Measurements from ENCODE around the gene OR2H2.

OR2H2 gene

GRCh38 chr6:29557320-29557719 lies 27.6 kb upstream of the OR2H2 start:
- no peak for TF ChIP-seq CTCF (IDR thresholded peaks at IDR 0.05; ENCODE audit: low read depth, low read length)
- no peak overlapping the region for H3K4me3 ChIP-seq (replicated peaks in 1 of 2; ENCODE audit: low read depth in 2 of 2, low read length in 2 of 2)
- no peak for DNase-seq (ENCODE audit: low read depth in 2 of 2)

- no peak overlapping the region for H3K4me3 ChIP-seq (replicated peaks in 1 of 2; ENCODE audit: low read depth in 2 of 2, low read length in 2 of 2)
- no peak for DNase-seq (ENCODE audit: low read depth in 2 of 2)
- no peak for TF ChIP-seq CTCF (IDR thresholded peaks at IDR 0.05; ENCODE audit: low read depth, low read length)
Measured at GRCh38 chr6:29558439-29559079, 26.4 kb upstream of the OR2H2 start.

- H3K4me3 ChIP-seq (replicated peaks in 1 of 2; ENCODE audit: low read depth in 2 of 2, low read length in 2 of 2): no peak within 1 kb of the TSS
- no peak for TF ChIP-seq CTCF (IDR thresholded peaks at IDR 0.05; ENCODE audit: low read depth, low read length)
- no peak for DNase-seq (ENCODE audit: low read depth in 2 of 2)
Measured at GRCh38 chr6:29559524-29560287, 25.2 kb upstream of the OR2H2 start, which contains the start of gene UBD. UBD (minus strand) TSS chr6:29559732; CDS start chr6:29559701, 31 bp downstream.

GRCh38 chr6:29561091-29561490 lies 23.8 kb upstream of the OR2H2 start:
- TF ChIP-seq CTCF (IDR thresholded peaks at IDR 0.05; ENCODE audit: low read depth, low read length): no peak

GRCh38 chr6:29561606-29562181 lies 23.2 kb upstream of the OR2H2 start:
- no peak overlapping the region for H3K4me3 ChIP-seq (replicated peaks in 1 of 2; ENCODE audit: low read depth in 2 of 2, low read length in 2 of 2)
- no peak for TF ChIP-seq CTCF (IDR thresholded peaks at IDR 0.05; ENCODE audit: low read depth, low read length)
- no peak for DNase-seq (ENCODE audit: low read depth in 2 of 2)

More at GRCh38 chr6:29561091-29561490, 23.8 kb upstream of the OR2H2 start:
- no peak overlapping the region for H3K4me3 ChIP-seq (replicated peaks in 1 of 2; ENCODE audit: low read depth in 2 of 2, low read length in 2 of 2)
- no peak for DNase-seq (ENCODE audit: low read depth in 2 of 2)

- no peak overlapping the region for H3K4me3 ChIP-seq (replicated peaks in 1 of 2; ENCODE audit: low read depth in 2 of 2, low read length in 2 of 2)
- DNase-seq (ENCODE audit: low read depth in 2 of 2): no peak
- TF ChIP-seq CTCF (IDR thresholded peaks at IDR 0.05; ENCODE audit: low read depth, low read length): no peak
Measured at GRCh38 chr6:29563435-29563965, 21.4 kb upstream of the OR2H2 start.

All from cardiac fibroblast (primary cell).